GM12874 (cell line): ENCODE results near the gene PERP.

Experiments
- CTCF ChIP-seq: IDR thresholded peaks from 2 replicates; pipeline ENCODE4 v1.5.1; 2011; ENCODE audit warnings: low read depth, mild to moderate bottlenecking, control low read depth, low read length, moderate library complexity; ENCODE audit not compliant: insufficient read depth

The PERP gene

GRCh38 chr6:138110229-138110628 lies 3.0 kb upstream of the PERP start:
- TF ChIP-seq CTCF, result no peak

DNA sequence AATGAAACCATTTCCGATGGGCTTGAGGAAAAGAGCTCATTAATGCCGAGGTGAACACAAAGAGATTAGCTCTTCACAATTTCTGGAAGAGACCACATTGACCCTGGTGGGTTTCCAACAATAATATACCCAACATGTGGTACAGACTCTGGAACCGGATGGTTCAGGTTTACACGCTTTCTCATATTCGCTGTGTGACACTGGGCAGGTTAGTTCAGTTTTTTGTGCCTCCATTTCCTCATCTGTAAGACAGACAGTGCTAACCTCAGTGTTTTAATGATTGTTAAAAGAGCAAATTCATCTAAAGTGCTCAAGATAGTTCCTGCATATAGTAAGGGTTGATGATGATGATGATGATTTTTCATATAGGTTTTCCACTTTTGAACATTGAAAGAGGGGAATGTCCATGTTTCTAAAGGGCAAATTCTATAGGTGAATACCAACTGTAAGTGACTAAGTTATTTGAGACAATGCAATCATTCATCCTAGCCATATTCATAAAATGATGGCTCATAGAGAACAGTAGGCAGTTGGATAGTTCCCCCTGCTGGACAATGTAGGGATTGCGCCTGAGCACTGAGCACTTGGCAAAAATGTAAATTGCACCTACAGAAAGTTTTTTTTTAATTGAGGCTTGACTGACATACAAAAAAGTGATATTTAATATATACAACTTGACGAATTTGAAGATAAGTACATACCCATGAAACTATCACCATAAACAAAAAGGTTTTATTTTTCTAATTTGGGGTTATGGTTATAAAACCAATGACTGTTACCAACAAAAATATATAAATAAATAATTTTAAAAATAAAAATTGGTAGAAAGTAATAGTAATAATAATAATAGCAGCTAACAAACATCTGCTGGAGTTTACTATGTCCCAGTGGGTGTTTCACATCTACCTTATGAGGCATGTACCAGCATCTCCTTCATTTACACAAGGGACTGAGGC lies 2.1 kb upstream of the PERP start:
- TF ChIP-seq CTCF, result peak; percentile 79

GRCh38 chr6:138107752-138108592 lies 753 bp upstream of the PERP start:
- TF ChIP-seq CTCF, result 0 out of 2 replicates have a peak, but pooled peaks have one; percentile 1

- TF ChIP-seq CTCF, result no peak
These were observed 548 bp downstream of the PERP start for GRCh38 chr6:138106665-138107077.

DNA sequence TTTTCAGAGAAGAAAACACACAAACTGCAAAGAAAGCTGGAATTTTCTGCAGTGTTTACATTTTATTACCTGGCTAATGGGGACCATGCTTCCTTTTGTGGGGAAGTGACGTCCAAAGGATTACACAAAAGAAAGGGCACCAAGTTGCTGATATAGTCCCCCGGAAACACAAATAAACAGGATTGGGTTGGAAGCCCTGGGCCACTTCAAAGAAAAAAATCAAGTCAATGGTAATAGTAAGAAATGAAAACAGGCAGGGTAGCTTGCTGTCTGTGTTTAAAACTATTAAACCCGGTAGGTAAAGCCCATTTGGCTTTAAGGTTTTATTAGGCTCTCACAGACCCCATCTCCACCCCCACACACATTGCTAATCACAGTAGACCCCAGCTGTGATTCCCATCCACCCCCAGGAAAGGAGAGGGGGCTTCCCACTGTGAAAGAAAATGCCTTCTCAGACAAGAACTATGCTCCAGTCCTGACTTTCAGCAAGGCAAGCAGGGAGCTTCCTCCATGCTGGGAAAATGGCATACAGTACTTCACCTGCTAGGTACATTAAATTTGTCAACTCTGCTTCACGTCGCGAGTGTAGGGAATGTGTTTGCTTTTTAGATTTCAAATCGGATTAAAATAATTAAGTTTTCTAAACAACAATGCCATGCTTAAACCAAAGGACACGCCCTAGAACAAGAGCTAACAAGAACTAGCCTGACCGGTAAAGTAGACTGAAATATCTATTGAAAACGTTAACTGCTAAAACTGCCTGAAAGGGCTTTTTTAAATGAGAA lies 1.1 kb downstream of the PERP start:
- no peak for TF ChIP-seq CTCF

DNA sequence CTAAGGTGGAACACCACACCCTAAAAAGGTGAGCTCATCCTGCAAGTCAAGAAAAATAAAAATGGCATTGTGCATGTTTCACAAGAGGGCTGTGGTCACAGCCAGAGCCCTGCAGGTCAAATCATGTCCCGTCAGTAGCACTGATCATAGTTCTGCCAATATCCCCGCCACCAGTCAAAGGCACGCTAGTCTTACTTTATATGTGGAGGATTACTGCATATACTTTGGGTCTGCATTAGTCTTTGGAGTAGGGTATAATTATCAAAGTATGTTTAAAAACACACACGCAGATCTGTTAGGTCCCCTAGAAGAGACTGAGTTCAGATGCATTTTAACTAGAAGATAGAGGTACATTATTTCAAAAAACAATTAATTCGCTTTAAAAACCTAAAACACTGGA lies 1.8 kb downstream of the PERP start:
- no peak for TF ChIP-seq CTCF
